ENCODE results near the gene BLOC1S2. TPM values are rescaled to one million over a fixed set of nuclear protein-coding genes. Genes with fewer than 3 reads are reported as not detected.
A peak's percentile ranks its signal among the peaks of the same experiment; 100 is the strongest.

BLOC1S2 gene
- polyA plus RNA-seq, 1 of the 3 experiments (the other 2 are of a cell fraction), result 30.4 TPM

DNA sequence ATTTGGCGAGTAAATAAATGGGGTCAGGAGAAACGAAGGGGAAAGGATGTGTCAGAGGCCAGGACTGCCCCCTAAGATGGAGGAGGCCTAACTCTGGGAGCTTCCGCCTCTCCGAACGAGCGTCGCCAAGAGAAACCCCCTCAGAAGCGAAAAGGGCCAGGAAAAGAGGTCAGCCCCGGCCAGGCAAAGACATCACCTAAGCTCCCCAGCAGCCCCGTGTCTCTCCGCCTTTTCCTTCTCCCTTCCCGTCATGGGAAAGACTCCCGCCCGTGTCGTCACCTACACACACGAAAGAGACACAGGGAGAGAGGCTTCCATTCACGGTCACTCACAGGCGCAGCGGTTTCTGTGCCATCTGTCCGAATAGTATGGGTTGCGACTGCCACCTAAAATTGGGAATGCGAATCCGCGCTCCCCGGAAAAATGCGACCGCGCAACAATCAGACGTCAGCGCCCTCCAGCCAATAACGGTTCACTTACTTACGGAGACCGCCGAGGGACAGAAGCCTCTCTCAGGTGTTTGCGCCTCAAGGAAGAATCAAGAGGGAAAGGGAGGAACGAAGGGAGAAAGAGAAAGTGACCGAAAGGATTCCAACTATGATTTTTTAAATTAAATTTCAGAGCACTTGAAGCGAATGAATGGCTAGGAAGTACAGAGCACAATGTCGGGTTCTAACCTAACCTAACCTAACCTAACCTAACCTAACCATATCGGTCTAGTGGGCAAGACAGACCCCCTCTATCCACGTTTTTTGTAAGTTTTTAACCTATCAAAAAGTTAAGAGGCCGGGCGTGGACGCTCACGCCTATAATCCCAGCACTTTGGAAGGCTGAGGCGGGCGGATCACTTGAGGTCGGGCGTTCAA, 19.0 kb downstream of the BLOC1S2 start, which contains the start of gene CWF19L1:
Gene CWF19L1 (minus strand): TSS at position 400 of the 866 bp plus-strand sequence. CDS start 45 bp downstream, at position 355.
- DNase-seq, result peak; percentile 87
- Histone ChIP-seq H3K4me1 (ENCODE audit: control insufficient read depth in 1 of 2, insufficient read depth in 2 of 2, low read depth in 1 of 2, low read length in 1 of 2) (peaks cover 0 to 3% of the 10 kb centered on the region in 2 experiments; a peak in 1 of 4 replicates), H3F3A (replicated peaks; ENCODE audit: insufficient read depth) (peaks cover 4% of the 10 kb centered on the region), H3K36me3 (replicated peaks in 1 of 2; ENCODE audit: control insufficient read depth in 1 of 2, insufficient read depth in 2 of 2, low read length in 1 of 2) (peaks cover 0 to 4% of the 10 kb centered on the region in 2 experiments), H3K27me3 (ENCODE audit: insufficient read depth) (no peaks in the 10 kb centered on the region), H3K9me3 (no peaks in the 10 kb centered on the region), H3K4me3 (ENCODE audit: low read depth in 2 of 2, low read length in 1 of 2) (peak within 1 kb of the TSS; percentile 84 to 88), H3K9ac (peak within 1 kb of the TSS; percentile 93), H3K9me2 (no peaks in the 10 kb centered on the region), H3K4me2 (peak within 1 kb of the TSS; percentile 89), H3K27ac (ENCODE audit: low read depth in 2 of 2, low read length in 1 of 2) (peak within 1 kb of the TSS; percentile 62 to 83), H3K79me2 (ENCODE audit: insufficient read depth) (peaks cover 51% of the 10 kb centered on the region), H4K20me1 (ENCODE audit: insufficient read depth) (no peaks in the 10 kb centered on the region), H2AFZ (ENCODE audit: low read depth) (peak within 1 kb of the TSS; percentile 95)
- 9% methylated on average over 49 of the region's 49 CpGs for WGBS (ENCODE audit: low lambda C conversion rate)
- CTCF ChIA-PET, result interaction anchor here (0.8 kb wide), 1 partner anchor 36 kb away, joined by 3 read pairs; no protein-coding TSS in a partner anchor
- POLR2A ChIA-PET, result no interaction called here
- TF ChIP-seq MXI1 (IDR thresholded peaks at IDR 0.05; ENCODE audit: low read depth, low read length), result peak; percentile 89; the same call in 1 of the 2 replicates
- TF ChIP-seq, protein P1, sequence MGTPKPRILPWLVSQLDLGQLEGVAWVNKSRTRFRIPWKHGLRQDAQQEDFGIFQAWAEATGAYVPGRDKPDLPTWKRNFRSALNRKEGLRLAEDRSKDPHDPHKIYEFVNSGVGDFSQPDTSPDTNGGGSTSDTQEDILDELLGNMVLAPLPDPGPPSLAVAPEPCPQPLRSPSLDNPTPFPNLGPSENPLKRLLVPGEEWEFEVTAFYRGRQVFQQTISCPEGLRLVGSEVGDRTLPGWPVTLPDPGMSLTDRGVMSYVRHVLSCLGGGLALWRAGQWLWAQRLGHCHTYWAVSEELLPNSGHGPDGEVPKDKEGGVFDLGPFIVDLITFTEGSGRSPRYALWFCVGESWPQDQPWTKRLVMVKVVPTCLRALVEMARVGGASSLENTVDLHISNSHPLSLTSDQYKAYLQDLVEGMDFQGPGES (IDR thresholded peaks at IDR 0.05; ENCODE audit: low read depth, low read length), result no peak
- 0 out of 2 replicates have a peak, but pooled peaks have one; percentile 24 for TF ChIP-seq RCOR1 (IDR thresholded peaks at IDR 0.05; ENCODE audit: low read length)
- TF ChIP-seq RXRA (IDR thresholded peaks at IDR 0.05; ENCODE audit: borderline replicate concordance, low read depth), result no peak
- TF ChIP-seq TCF12 (IDR thresholded peaks at IDR 0.05), result no peak
- TF ChIP-seq, protein P2, sequence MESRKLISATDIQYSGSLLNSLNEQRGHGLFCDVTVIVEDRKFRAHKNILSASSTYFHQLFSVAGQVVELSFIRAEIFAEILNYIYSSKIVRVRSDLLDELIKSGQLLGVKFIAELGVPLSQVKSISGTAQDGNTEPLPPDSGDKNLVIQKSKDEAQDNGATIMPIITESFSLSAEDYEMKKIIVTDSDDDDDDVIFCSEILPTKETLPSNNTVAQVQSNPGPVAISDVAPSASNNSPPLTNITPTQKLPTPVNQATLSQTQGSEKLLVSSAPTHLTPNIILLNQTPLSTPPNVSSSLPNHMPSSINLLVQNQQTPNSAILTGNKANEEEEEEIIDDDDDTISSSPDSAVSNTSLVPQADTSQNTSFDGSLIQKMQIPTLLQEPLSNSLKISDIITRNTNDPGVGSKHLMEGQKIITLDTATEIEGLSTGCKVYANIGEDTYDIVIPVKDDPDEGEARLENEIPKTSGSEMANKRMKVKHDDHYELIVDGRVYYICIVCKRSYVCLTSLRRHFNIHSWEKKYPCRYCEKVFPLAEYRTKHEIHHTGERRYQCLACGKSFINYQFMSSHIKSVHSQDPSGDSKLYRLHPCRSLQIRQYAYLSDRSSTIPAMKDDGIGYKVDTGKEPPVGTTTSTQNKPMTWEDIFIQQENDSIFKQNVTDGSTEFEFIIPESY (IDR thresholded peaks at IDR 0.05; ENCODE audit: borderline replicate concordance, low read depth), result peak; percentile 72; the same call in 1 of the 2 replicates
- TF ChIP-seq FOXJ3 (CRISPR knock-in tag; IDR thresholded peaks at IDR 0.05), result no peak
- TF ChIP-seq RFX5 (IDR thresholded peaks at IDR 0.05; ENCODE audit: low read length), result peak; percentile 52; the same call in 1 of the 2 replicates
- TF ChIP-seq, protein P3, sequence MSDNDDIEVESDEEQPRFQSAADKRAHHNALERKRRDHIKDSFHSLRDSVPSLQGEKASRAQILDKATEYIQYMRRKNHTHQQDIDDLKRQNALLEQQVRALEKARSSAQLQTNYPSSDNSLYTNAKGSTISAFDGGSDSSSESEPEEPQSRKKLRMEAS (IDR thresholded peaks at IDR 0.05; ENCODE audit: low read depth), result peak; percentile 57
- TF ChIP-seq RAD21 (IDR thresholded peaks at IDR 0.05; ENCODE audit: low read length), result no peak
- no peak for TF ChIP-seq FOXM1 (IDR thresholded peaks at IDR 0.05; ENCODE audit: low read depth)
- TF ChIP-seq, protein P4, sequence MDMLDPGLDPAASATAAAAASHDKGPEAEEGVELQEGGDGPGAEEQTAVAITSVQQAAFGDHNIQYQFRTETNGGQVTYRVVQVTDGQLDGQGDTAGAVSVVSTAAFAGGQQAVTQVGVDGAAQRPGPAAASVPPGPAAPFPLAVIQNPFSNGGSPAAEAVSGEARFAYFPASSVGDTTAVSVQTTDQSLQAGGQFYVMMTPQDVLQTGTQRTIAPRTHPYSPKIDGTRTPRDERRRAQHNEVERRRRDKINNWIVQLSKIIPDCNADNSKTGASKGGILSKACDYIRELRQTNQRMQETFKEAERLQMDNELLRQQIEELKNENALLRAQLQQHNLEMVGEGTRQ (IDR thresholded peaks at IDR 0.05; ENCODE audit: borderline replicate concordance, low read depth, low read length), result no peak
- no peak; the same call in 1 of the 2 replicates for TF ChIP-seq GABPA (IDR thresholded peaks at IDR 0.05; ENCODE audit: low read depth)
- TF ChIP-seq NFIC (IDR thresholded peaks at IDR 0.05; ENCODE audit: borderline replicate concordance), result no peak
- peak; percentile 86 for TF ChIP-seq CHD2 (IDR thresholded peaks at IDR 0.05; ENCODE audit: low read length, partially characterized antibody)
- TF ChIP-seq SMC3 (IDR thresholded peaks at IDR 0.05; ENCODE audit: low read depth, low read length), result no peak
- no peak for TF ChIP-seq NRF1 (IDR thresholded peaks at IDR 0.05; ENCODE audit: low read depth, low read length)
- TF ChIP-seq, protein P5, sequence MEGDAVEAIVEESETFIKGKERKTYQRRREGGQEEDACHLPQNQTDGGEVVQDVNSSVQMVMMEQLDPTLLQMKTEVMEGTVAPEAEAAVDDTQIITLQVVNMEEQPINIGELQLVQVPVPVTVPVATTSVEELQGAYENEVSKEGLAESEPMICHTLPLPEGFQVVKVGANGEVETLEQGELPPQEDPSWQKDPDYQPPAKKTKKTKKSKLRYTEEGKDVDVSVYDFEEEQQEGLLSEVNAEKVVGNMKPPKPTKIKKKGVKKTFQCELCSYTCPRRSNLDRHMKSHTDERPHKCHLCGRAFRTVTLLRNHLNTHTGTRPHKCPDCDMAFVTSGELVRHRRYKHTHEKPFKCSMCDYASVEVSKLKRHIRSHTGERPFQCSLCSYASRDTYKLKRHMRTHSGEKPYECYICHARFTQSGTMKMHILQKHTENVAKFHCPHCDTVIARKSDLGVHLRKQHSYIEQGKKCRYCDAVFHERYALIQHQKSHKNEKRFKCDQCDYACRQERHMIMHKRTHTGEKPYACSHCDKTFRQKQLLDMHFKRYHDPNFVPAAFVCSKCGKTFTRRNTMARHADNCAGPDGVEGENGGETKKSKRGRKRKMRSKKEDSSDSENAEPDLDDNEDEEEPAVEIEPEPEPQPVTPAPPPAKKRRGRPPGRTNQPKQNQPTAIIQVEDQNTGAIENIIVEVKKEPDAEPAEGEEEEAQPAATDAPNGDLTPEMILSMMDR (IDR thresholded peaks at IDR 0.05), result no peak
- TF ChIP-seq, protein P6, sequence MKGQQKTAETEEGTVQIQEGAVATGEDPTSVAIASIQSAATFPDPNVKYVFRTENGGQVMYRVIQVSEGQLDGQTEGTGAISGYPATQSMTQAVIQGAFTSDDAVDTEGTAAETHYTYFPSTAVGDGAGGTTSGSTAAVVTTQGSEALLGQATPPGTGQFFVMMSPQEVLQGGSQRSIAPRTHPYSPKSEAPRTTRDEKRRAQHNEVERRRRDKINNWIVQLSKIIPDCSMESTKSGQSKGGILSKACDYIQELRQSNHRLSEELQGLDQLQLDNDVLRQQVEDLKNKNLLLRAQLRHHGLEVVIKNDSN (IDR thresholded peaks at IDR 0.05; ENCODE audit: borderline replicate concordance, low read depth), result no peak
- peak; percentile 60; the same call in 1 of the 2 replicates for TF ChIP-seq SIN3A (IDR thresholded peaks at IDR 0.05; ENCODE audit: borderline replicate concordance, low read depth, low read length)
- TF ChIP-seq, protein P7, sequence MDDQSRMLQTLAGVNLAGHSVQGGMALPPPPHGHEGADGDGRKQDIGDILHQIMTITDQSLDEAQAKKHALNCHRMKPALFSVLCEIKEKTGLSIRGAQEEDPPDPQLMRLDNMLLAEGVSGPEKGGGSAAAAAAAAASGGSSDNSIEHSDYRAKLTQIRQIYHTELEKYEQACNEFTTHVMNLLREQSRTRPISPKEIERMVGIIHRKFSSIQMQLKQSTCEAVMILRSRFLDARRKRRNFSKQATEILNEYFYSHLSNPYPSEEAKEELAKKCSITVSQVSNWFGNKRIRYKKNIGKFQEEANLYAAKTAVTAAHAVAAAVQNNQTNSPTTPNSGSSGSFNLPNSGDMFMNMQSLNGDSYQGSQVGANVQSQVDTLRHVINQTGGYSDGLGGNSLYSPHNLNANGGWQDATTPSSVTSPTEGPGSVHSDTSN (IDR thresholded peaks at IDR 0.05), result no peak
- TF ChIP-seq YY1 (IDR thresholded peaks at IDR 0.05; ENCODE audit: low read depth), result no peak
- TF ChIP-seq JUND (IDR thresholded peaks at IDR 0.05), result no peak
- TF ChIP-seq MEF2A (IDR thresholded peaks at IDR 0.05; ENCODE audit: borderline replicate concordance, low read depth), result no peak
- peak; percentile 91 for TF ChIP-seq ELF1 (IDR thresholded peaks at IDR 0.05)
- TF ChIP-seq EZH2phosphoT487 (IDR thresholded peaks at IDR 0.05; ENCODE audit: borderline replicate concordance, low read depth), result no peak
